Mucosa of rectum (tissue), 2 donors: ENCODE measurements around the gene RDH13.
"Not testable (repeated sequence)": the region's sequence is repeated elsewhere in the genome, so short reads cannot be mapped to it uniquely, and the experiment has no call there.

ENCODE experiments used
- H3K27ac ChIP-seq, 2 donors: one replicate each; pipeline ENCODE4 v1.7.0; 2013; ENCODE audit warnings: inconsistent platforms in 2 of 2, low read depth in 2 of 2, low read length in 2 of 2
- H3K27me3 ChIP-seq, 2 donors: one replicate each; pipeline ENCODE4 v1.7.0; 2013; ENCODE audit warnings: low read length in 2 of 2; ENCODE audit not compliant: control insufficient read depth in 2 of 2, insufficient read depth in 2 of 2
- H3K36me3 ChIP-seq, 2 donors: one replicate each; pipeline ENCODE4 v1.7.0; 2013; ENCODE audit warnings: low read length in 2 of 2; ENCODE audit not compliant: control insufficient read depth in 2 of 2, insufficient read depth in 2 of 2
- H3K4me1 ChIP-seq, 2 donors: one replicate each; pipeline ENCODE4 v1.7.0; 2013; ENCODE audit warnings: low read length in 2 of 2, mild to moderate bottlenecking in 1 of 2; ENCODE audit not compliant: control insufficient read depth in 2 of 2, insufficient read depth in 2 of 2
- H3K4me3 ChIP-seq, 2 donors: one replicate each; pipeline ENCODE4 v1.7.0; 2013; ENCODE audit warnings: low read length in 2 of 2
- H3K9ac ChIP-seq, 2 donors: one replicate each; pipeline ENCODE4 v1.7.0; 2013; ENCODE audit warnings: low read length in 2 of 2, low read depth in 1 of 2, mild to moderate bottlenecking in 1 of 2
- H3K9me3 ChIP-seq, 2 donors: one replicate each; pipeline ENCODE4 v1.7.0; 2013; ENCODE audit warnings: low read length in 2 of 2; ENCODE audit not compliant: control insufficient read depth in 2 of 2
- donor health status: healthy.
- donor health status: Normal muscosa, but diverticular disease.

RDH13 gene

GRCh38 chr19:55005684-55006488 is 57.1 kb downstream of the RDH13 start:
- Histone ChIP-seq H3K27ac (peak overlapping the region in 1 of 2 donors; percentile 21), H3K4me1 (no peaks in the 10 kb centered on the region), H3K36me3 (no peaks in the 10 kb centered on the region), H3K9me3 (peaks cover 0 to 5% of the 10 kb centered on the region in 2 donors), H3K4me3 (peak overlapping the region; percentile 37 to 70), H3K27me3 (no peaks in the 10 kb centered on the region), H3K9ac (no peak overlapping the region)

DNA sequence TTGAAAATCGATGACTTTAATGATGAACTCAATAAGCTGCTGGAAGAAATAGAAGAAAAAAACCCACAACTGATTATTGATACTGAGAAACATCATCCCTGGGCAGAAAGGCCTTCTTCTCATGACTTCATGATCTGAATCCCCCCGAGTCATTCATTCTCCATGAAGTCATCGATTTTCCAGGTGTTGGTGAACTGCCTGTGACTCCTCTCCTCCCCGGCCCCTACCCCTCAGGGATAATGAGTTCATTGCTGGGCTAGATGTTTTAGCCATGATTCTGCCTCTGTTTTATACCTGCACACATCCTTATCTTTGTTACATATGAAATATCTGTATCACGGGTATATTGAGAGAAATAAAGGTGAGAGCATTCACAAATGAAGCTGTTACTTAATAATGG is 62.2 kb downstream of the RDH13 start:
- H3K27me3 ChIP-seq: no peaks in the 10 kb centered on the region

GRCh38 chr19:54998751-54999239 is 64.2 kb downstream of the RDH13 start:
- not testable (repeated sequence) for H3K36me3 ChIP-seq, H3K9ac ChIP-seq, H3K4me1 ChIP-seq, H3K4me3 ChIP-seq, H3K27ac ChIP-seq, H3K27me3 ChIP-seq, H3K9me3 ChIP-seq

More for the DNA sequence above, 62.2 kb downstream of the RDH13 start:
- Histone ChIP-seq H3K4me3 (no peak overlapping the region), H3K27ac (no peak overlapping the region), H3K36me3 (no peaks in the 10 kb centered on the region), H3K4me1 (no peaks in the 10 kb centered on the region), H3K9ac (no peak overlapping the region), H3K9me3 (peaks cover 0 to 2% of the 10 kb centered on the region in 2 donors)

DNA sequence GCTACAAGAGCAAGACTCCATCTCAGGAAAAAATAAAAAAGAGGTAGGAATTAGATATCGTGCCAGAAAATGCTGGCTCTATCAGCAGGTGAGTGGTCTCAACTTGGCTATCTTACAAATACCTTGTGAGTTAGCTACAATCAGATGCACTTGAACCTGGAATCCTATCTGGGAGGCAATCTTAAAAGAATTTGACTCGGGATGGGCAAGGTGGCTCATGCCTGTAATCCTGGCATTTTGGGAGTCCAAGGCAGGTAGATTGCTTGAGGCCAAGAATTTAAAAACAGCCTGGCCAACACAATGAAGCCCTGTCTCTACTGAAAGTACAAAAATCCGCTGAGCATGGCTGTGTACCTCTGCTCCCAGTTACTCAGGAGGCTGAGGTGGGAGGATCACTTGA is 67.4 kb downstream of the RDH13 start:
- Histone ChIP-seq H3K4me1 (no peaks in the 10 kb centered on the region), H3K9ac (no peak overlapping the region), H3K27me3 (peaks cover 0 to 2% of the 10 kb centered on the region in 2 donors), H3K27ac (no peak overlapping the region), H3K9me3 (no peaks in the 10 kb centered on the region), H3K36me3 (no peaks in the 10 kb centered on the region), H3K4me3 (no peak overlapping the region)
